PFSK-1 (cell line): ENCODE measurements around the gene ARHGAP28.

Source experiments
- POLR2AphosphoS5 ChIP-seq: IDR thresholded peaks from 2 replicates; pipeline ENCODE4 v1.6.1; 2012; ENCODE audit warnings: low read depth, mild to moderate bottlenecking, control low read depth, low read length, moderate library complexity
- SIN3A ChIP-seq: IDR thresholded peaks from 2 replicates; pipeline ENCODE4 v1.6.1; 2012; ENCODE audit warnings: mild to moderate bottlenecking, low read length, moderate library complexity, borderline replicate concordance; ENCODE audit not compliant: insufficient read depth

DNA sequence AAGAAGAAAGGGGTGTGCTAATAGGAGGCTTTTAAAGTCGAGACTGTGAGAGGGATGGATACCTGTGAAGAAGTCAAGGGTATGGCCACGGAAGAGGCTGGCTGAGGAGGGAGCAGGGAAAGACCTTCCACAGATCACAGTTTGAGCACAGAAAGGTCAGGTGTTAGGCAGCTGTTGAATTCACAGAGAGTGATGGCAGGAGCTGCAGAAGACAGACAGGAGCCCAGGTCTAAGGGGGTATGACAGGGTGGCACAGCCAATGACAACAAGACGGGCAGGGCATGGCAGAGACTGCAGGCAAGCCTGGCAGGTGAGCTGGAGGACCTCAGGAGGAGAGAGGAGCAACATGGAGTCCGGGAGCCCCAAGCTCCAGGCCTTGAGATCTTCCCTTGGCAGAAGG is 225.0 kb downstream of the ARHGAP28 start:
- TF ChIP-seq POLR2AphosphoS5 (no peak), SIN3A (no peak)
